ENCODE results near the gene EIF4B. TPM values are rescaled to one million over a fixed set of nuclear protein-coding genes. Genes with fewer than 3 reads are reported as not detected.

Gene EIF4B
- total and polyA plus RNA-seq, 2 of the 13 experiments (the other 11 are each of a cell fraction or from before 2014, with no cell fraction given) = 416 to 548 TPM

- TF ChIP-seq POLR2A (IDR thresholded peaks at IDR 0.05; ENCODE audit: insufficient read depth in 1 of 2, low read depth in 2 of 2, low read length in 2 of 2) = 0 out of 4 replicates have a peak, but pooled peaks of 1 of the 2 experiments have one; percentile 19
- no peak for TF ChIP-seq ZNF256 (CRISPR knock-in tag; conservative IDR thresholded peaks at IDR 0.05)
- no peak for TF ChIP-seq GATA4 (IDR thresholded peaks at IDR 0.05; ENCODE audit: borderline replicate concordance, low read depth)
- peak; percentile 59; the same call in 1 of the 2 replicates for TF ChIP-seq ZC3H13 (CRISPR knock-in tag; IDR thresholded peaks at IDR 0.05)
- peak; percentile 23; the same call in 1 of the 2 replicates for TF ChIP-seq RBFOX2 (IDR thresholded peaks at IDR 0.05; ENCODE audit: low read depth, low read length)
- peak; percentile 62 for TF ChIP-seq POLR2G (IDR thresholded peaks at IDR 0.05; ENCODE audit: low read depth, low read length)
- peak; percentile 18; the same call in 1 of the 2 replicates for TF ChIP-seq SSRP1 (CRISPR knock-in tag; IDR thresholded peaks at IDR 0.05)
- 0 out of 2 replicates have a peak, but pooled peaks have one; percentile 13 for TF ChIP-seq NCOA2 (CRISPR knock-in tag; IDR thresholded peaks at IDR 0.05)
- TF ChIP-seq ZNF614 (CRISPR knock-in tag; IDR thresholded peaks at IDR 0.05; ENCODE audit: borderline replicate concordance) = 0 out of 2 replicates have a peak, but pooled peaks have one; percentile 2
- TF ChIP-seq RBM22 (optimal IDR thresholded peaks at IDR 0.05; ENCODE audit: low read length) = peak; percentile 98
- TF ChIP-seq ZNF138 (CRISPR knock-in tag; IDR thresholded peaks at IDR 0.05; ENCODE audit: low read depth) = no peak
- TF ChIP-seq PAF1 (CRISPR knock-in tag; IDR thresholded peaks at IDR 0.05) = 0 out of 2 replicates have a peak, but pooled peaks have one; percentile 31
- peak; percentile 66 for TF ChIP-seq AGO2 (optimal IDR thresholded peaks at IDR 0.05; ENCODE audit: low read depth, low read length)
- TF ChIP-seq ZSCAN22 (CRISPR knock-in tag; IDR thresholded peaks at IDR 0.05) = no peak
- TF ChIP-seq ZBTB42 (CRISPR knock-in tag; IDR thresholded peaks at IDR 0.05) = no peak
- TF ChIP-seq ELF3 (CRISPR knock-in tag; IDR thresholded peaks at IDR 0.05) = no peak
- TF ChIP-seq POLR2AphosphoS2 (IDR thresholded peaks at IDR 0.05; ENCODE audit: low read depth, low read length) = peak; percentile 12; the same call in 1 of the 2 replicates
- TF ChIP-seq KDM2A (CRISPR knock-in tag; IDR thresholded peaks at IDR 0.05; ENCODE audit: borderline replicate concordance, low read depth) = 0 out of 2 replicates have a peak, but pooled peaks have one; percentile 0
- intact Hi-C loops (cut with micrococcal nuclease; ENCODE audit: unreplicated experiment) (no loop called here), in situ Hi-C loops (cut with HindIII; ENCODE audit: extremely low pct_ligation_motif_present, low pct_unique_long_range_greater_than_20kb) (no loop called here)
- Histone ChIP-seq H4K20me1 (ENCODE audit: insufficient read depth, low read length) (no peaks in the 10 kb centered on the region), H3K9ac (ENCODE audit: insufficient read depth, low read depth, low read length) (no peak overlapping the region), H2AFZ (ENCODE audit: low read length) (no peak overlapping the region), H3K27me3 (ENCODE audit: control insufficient read depth in 1 of 2, insufficient read depth in 2 of 2, low read length in 2 of 2) (no peaks in the 10 kb centered on the region; a peak in 1 of 5 replicates), H3K4me3 (replicated peaks in 1 of 3; ENCODE audit: insufficient read depth in 1 of 3, low read depth in 2 of 3, low read length in 3 of 3) (no peak overlapping the region), H3K4me1 (ENCODE audit: insufficient read depth, low read length) (peaks cover 48% of the 10 kb centered on the region), H3K9me3 (ENCODE audit: low read length) (no peaks in the 10 kb centered on the region), H3K4me2 (ENCODE audit: low read depth, low read length) (no peak overlapping the region), H3K79me2 (ENCODE audit: insufficient read depth, low read length) (no peaks in the 10 kb centered on the region), H3K36me3 (replicated peaks in 1 of 2; ENCODE audit: control insufficient read depth in 1 of 2, insufficient read depth in 2 of 2, low read length in 2 of 2) (peaks cover 11 to 21% of the 10 kb centered on the region in 2 experiments), H3K27ac (ENCODE audit: extremely low read length, insufficient read depth, low read length) (peak overlapping the region; percentile 8)
- POLR2A ChIA-PET = interaction anchor here (1.2 to 3.3 kb wide), 4 partner anchors 9 to 50 kb away, joined by 5 to 15 read pairs (median 6); no protein-coding TSS in a partner anchor
- ATAC-seq (no peak), DNase-seq (ENCODE audit: low spot score) (peak; percentile 43), FAIRE-seq (no peak)
- BruUV-seq (replicated peaks) = no TSS peak
- CTCF ChIA-PET (ENCODE audit: low intra/inter-chr PET ratio, low total read pairs) = no interaction called here
- 61% methylated on average over 7 of the region's 7 CpGs for WGBS (ENCODE audit: low lambda C conversion rate)
Measured at GRCh38 chr12:53042607-53043454, 36.6 kb downstream of the EIF4B start.
